Suppressor macrophage (primary cell): ENCODE results near the gene USP4.

Experiments
- DNase-seq, 4 experiments: peaks; one replicate each; pipeline ENCODE4 v3.0.0-alpha.2; 2020 to 2022
- total RNA-seq, 17 experiments: gene quantifications; one replicate each; lab custom pipeline; 2026; ENCODE audit warnings: mixed read lengths in 6 of 17, inconsistent platforms in 3 of 17; lab: John Stamatoyannopoulos, UW

Gene USP4
- total RNA-seq, result 18.5 to 119 (median 62.8) reads per million in 17 experiments

DNA sequence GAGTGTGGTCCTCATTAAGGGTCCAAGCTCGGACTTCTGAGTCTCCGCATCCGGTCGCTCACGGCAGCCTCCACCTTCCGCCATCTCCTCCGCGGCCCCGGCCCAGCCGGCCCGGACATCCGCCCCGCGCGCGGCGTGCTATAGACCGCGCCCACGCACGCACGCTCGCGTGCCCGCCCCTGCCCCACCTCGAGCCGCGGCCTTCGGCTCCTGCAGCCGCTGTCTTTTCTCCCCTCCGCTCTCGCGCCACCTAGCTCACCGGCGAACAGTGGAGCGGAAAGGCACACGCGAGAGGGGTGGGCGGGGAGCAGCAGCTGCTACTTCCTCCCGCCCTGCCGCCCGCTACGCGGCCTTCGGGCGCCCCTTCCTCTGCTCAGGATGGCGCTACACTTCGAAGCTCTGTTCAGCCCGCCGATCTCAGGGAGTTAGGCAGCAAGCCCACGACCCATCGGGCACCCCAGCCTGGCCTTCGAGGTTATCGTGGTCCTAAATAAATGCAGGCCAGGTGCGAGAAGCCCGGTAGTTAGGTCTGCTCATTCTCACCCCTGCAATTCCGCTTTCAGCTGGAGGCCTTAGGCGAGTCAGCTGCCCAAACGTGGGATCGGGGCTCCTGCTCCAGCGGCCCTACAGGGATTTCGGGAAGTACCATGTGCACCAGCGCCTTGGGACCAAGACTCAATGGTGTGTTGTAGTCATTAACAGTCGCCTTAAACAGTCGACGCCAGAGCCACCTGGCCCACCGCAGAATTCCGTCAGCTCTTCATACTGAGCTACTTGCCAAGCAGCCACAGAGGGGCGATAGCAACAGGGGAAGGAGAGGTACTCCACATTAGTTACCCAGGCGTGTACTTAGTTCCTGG is at the start of gene USP4:
Gene USP4, minus strand, starts transcription at position 113 of the 860 bp plus-strand sequence. Its CDS starts 29 bp downstream, at position 84.
- DNase-seq, result peak; percentile 92 to 98 (median 96)

DNA sequence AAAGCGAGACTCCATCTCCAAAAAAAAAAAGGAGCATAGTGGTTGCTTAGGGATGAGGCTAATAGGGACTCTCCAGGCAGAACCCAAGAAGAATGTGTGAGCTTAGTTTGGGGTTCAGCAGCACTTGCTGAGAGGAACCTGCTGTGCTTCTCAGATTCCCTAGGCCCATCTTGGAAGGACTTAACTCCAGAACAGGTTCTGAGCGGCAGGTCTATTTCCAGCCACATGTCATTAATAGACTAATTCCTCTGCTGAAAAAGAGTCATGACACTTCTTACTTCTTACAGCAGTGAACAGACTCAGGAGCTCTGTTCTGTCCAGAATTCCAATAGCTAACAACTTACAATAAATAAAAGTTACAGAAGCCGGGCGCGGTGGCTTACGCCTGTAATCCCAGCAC is 49.4 kb upstream of the USP4 start:
- DNase-seq, result no peak

GRCh38 chr3:49388289-49388820 is 48.5 kb upstream of the USP4 start:
- DNase-seq, result peak; percentile 19 to 52 (median 32)

DNA sequence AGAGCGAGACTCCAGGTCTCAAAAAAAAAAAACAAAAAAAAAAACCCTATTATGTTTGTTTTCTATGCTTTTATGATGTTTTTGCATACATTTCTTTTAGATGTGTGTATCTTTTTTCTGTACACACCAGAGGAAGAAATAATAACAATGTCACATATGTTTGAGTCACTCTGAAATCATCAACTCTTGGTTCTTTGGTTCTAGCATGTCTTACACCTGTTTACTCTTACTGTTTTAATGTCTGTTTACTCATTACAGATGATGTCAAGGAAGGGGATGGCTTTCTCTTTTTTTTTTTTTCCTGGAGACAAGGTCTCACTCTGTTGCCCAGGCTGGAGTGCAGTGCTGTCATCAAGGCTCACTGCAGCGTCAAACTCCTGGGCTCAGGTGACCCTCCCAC is 47.9 kb upstream of the USP4 start:
- no peak for DNase-seq

- DNase-seq, result peak; percentile 28 to 73 (median 51)
These were observed 46.4 kb upstream of the USP4 start for GRCh38 chr3:49386056-49386756.

GRCh38 chr3:49385617-49386016 is 45.8 kb upstream of the USP4 start:
- DNase-seq, result no peak

DNA sequence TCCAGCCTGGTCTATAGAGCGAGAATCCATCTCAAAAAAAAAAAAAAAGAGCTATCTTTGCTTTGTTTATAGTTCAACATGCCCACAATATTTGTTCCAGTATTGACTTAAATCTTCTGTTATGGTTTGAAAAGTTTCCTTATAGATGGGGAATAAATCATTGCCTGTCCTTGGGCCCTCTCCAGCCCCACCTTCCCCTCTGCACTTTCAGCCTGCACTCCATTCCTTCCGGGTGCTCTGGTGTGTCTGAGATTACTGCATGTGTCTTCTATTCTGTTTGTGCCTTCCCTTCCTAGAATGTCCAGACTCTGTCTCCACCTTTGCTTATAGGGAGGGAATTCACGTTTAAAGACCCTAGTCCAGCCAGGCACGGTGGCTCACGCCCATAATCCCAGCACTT is 43.5 kb upstream of the USP4 start:
- no peak for DNase-seq

DNA sequence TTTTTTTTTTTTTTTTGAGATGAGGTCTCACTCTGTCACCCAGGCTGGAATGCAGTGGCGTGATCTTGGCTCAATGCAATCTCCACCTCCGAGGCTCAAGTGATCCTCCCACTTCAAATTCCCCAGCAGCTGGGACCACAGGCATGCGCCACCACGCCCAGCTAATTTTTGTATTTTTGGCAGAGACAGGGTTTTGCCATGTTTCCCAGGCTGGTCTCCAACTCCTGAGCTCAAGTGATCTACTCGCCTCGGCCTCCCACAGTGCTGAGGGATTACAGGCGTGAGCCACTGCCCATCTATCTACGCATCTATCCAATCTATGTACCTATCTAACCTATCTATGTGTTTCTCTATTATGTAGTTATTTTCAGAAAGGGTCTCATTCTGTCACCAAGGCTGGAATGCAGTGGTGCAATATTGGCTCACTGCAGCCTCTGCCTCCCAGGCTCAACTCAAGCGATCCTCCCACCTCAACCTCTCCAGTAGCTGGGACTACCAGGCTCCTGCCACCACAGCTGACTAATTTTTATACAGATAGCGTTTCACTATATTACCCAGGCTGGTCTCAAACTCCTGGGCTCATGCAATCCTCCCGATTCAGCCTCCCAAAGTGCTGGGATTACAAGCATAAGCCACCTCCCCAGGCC is 38.5 kb upstream of the USP4 start:
- DNase-seq, result no peak

GRCh38 chr3:49377483-49377882 is 37.6 kb upstream of the USP4 start:
- peak in 3 of 4 experiments; percentile 20 to 36 (median 26) for DNase-seq

DNA sequence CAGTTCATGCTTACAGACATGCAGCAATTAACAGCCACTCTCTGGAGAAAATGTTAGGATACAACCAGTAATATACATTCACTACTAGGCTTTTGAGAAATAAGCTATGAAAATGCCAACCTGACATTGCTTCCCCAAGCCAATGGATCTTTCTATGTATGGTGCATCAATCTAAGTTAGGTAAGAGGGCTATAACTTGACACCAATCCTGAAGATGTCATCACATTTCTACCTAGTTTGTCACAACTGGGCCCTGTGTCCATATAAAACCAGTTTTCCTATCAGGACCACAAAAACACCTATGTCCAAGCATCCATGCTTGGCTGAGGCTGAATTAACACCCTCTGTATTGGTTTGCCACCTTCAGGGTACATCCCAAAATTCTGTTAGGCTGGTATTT is 32.1 kb upstream of the USP4 start:
- DNase-seq, result no peak

- DNase-seq, result no peak
These were observed 30.9 kb upstream of the USP4 start for GRCh38 chr3:49370585-49371290.

DNA sequence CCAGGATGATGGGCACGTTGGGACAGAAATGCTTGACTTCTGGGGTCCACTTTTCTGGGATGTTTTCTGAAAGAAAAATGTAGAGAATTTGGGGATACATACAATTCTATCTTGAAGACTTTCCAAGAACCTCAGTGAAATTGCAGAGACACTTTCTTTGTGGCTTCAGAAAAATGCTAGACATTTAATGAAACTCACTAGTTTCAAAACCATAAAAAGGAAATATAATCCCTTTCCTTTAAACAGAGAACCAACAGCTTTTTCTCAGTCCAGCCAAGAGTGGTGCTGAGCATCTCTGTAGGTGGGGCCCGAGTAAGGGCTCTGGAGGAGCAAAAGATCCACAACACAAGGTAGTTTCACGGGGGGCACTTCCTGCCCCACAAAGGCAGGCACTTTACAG is 22.7 kb upstream of the USP4 start:
- DNase-seq, result no peak

DNA sequence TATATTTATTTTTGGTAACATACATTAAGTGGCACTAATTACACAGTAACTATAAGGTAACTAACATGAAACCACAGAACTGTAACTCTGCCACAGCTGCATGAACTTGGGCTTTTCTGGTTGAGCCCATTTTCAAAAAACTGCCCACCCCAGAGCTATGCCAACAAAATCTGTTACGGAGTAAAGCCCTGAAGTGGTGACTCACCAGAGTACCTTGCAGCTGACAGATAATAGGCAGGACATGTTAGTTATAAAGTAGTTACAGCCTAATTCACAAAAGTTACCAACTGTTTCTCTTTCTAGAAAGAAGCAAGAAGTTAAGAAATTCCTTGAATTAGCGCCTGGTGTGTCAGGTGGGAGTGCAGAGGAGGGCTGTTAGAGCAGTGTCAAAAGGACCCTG is 19.8 kb upstream of the USP4 start:
- no peak for DNase-seq

- DNase-seq, result peak in 3 of 4 experiments; percentile 50 to 59 (median 56)
These were observed 19.0 kb upstream of the USP4 start for GRCh38 chr3:49358884-49359225.

DNA sequence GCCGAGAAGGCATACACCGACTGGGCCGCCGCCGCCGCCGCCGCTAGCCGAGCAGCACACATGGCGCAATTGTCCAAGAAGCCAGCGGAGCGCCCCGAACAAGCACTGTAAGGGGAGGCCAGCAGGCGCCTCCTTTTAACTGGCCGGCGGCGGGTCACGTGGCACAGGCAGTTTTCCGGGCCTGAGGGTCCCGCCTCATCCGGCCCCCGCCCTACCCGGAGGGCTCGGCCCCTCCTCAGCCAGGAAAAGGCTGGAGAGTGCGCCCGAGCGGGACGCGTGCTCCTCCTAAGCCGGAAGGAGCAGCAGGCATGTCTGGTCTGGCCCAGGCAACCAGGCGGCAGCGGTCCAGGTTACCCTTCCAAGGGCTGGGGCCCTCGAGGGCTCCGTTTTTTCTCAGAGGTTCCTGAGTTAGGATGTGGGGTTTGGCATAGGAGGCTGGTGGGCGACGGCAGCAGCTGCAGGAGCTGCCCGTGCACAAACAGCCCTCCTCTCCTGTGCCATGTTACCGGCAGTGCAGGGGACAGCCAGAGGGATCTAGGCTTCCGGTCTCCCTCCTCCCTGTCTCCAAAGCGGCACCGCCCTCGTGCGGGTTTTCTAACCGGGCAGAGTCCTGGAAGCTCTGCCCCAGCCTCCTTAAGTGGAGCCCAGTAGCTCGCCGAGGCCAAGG is 18.5 kb upstream of the USP4 start, which contains the start of gene GPX1:
Gene GPX1, minus strand, starts transcription at position 137 of the 667 bp plus-strand sequence. Its CDS starts 75 bp downstream, at position 62.
- DNase-seq, result peak; percentile 97 to 99 (median 98)

GRCh38 chr3:49357443-49358216 is 17.8 kb upstream of the USP4 start:
- peak; percentile 66 to 82 (median 76) for DNase-seq

GRCh38 chr3:49357095-49357442 is 17.2 kb upstream of the USP4 start:
- peak in 3 of 4 experiments; percentile 19 to 23 (median 22) for DNase-seq

- peak in 3 of 4 experiments; percentile 39 to 51 (median 43) for DNase-seq
These were observed 13.1 kb upstream of the USP4 start for GRCh38 chr3:49352890-49353421.

DNA sequence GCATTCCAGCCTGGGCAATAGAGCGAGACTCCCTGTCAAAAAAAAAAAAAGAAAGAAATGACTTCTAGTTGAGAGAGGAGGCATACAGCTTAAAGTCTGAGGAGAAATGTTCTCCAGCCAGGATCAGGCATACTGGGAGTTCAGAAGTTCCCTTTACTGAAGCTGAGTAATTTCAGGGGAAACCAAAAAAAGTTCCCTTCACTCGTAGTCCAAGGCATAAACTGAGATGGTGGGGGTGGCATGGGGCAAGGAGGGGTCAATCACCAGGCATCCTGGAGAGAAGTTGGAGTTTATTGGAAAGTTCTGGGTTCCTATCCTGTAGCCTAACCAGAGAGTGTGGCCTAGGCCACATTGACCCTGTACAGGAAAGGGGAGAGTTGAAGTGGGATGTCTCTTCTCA is 12.4 kb upstream of the USP4 start:
- DNase-seq, result peak; percentile 39 to 77 (median 69)

DNA sequence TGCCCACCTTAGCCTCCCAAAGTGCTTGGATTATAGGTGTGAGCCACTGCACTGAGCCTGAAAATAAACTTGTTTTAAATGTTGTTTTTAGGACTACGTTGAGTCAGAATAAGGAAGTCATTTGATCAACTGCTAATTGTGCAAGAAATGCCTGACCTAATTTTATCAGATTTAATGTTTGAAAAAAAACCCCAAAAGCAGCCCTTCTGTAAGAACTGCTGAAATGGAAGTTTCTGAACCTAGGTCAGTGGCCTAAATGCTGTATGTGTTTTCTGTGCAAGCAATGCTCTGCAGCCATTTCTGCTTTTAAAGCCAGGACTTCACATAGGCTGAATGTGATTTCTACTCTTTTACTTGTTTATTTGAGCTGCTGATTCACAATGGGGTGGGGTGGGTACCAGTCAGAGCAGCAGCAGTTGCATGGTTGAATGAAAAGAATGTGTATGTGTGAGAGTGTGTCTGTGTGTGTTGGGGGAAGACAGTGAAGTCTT is 11.7 kb upstream of the USP4 start:
- DNase-seq, result peak; percentile 75 to 96 (median 86)
